K562 (cell line): Measurements from ENCODE around the gene OBSCN. TPM values are rescaled to one million over a fixed set of nuclear protein-coding genes. Genes with fewer than 3 reads are reported as not detected.
A peak's percentile ranks its signal among the peaks of the same experiment; 100 is the strongest.

Experiments used
- ATAC-seq: fragments of 200-7000 bp; cut with Tn5 transposase; 3 replicates; pipeline ENCODE4 v1.9.1; 2020; ENCODE audit warnings: moderate library complexity
- BruUV-seq: library from RNA; stranded (reverse); fragments of 400-500 nt; replicated peaks from 2 replicates; lab custom pipeline; 2021; lab: Mats Ljungman, UMichigan
- CTCF ChIA-PET: fragments of 300-600 bp; formaldehyde crosslinking; extraction: SDS; loops from one replicate; lab custom pipeline; 2021; ENCODE audit warnings: low intra/inter-chr PET ratio; lab: Yijun Ruan, JAX
- POLR2A ChIA-PET: fragments of 300-600, 350-650 bp; sonication (Branson Sonifier 250); formaldehyde crosslinking; extraction: SDS; loops from one replicate; lab custom pipeline; 2021; ENCODE audit warnings: antibody characterized with exemption, inconsistent platforms; lab: Yijun Ruan, JAX
- DNase-seq, 4 experiments: peaks; one replicate each; pipeline versions ENCODE4 v3.0.0 to v3.0.0-alpha.2; 2011 to 2018; ENCODE audit warnings: low spot score in 3 of 4, mixed read lengths in 3 of 4; ENCODE audit errors: extremely low read depth in 1 of 4
- FAIRE-seq: peaks from 2 replicates; lab custom pipeline; 2011; peaks lifted over from hg19 to GRCh38; lab: Jason Lieb, UNC
- H2AFZ ChIP-seq: 2 replicates; pipeline ENCODE4 v1.6.0; 2011; ENCODE audit warnings: low read depth, low read length, control low read depth, inconsistent platforms
- H3K27ac ChIP-seq: fragments of 200-600 bp; 3 replicates; pipeline ENCODE4 v1.8.0; 2011; ENCODE audit warnings: low read depth, mild to moderate bottlenecking, control low read depth, inconsistent platforms, low read length, moderate library complexity, mixed read lengths; ENCODE audit errors: extremely low read depth
- H3K27me3 ChIP-seq, 2 experiments: fragments of 300-600 bp in 1 of 2; 2 replicates in 1 of 2; 3 replicates in 1 of 2; pipeline versions ENCODE4 v1.6.0 to v1.8.0; 2011; ENCODE audit warnings: inconsistent platforms in 2 of 2, low read length in 2 of 2, mild to moderate bottlenecking in 1 of 2, mixed read lengths in 1 of 2, moderate library complexity in 1 of 2; ENCODE audit not compliant: control insufficient read depth in 2 of 2, insufficient read depth in 2 of 2
- H3K36me3 ChIP-seq: fragments of 300-600 bp; 3 replicates; pipeline ENCODE4 v1.8.0; 2011; ENCODE audit warnings: mild to moderate bottlenecking, low read length, inconsistent platforms; ENCODE audit not compliant: control insufficient read depth, insufficient read depth
- H3K4me1 ChIP-seq, 2 experiments: fragments of 200-600 bp in 1 of 2; replicated peaks in 1 of 2; 2 replicates in 1 of 2; 3 replicates in 1 of 2; pipeline versions ENCODE4 v1.5.1 to v1.8.0; 2011; ENCODE audit warnings: inconsistent platforms in 2 of 2, low read length in 2 of 2, mild to moderate bottlenecking in 1 of 2, mixed read lengths in 1 of 2, moderate library complexity in 1 of 2; ENCODE audit not compliant: control insufficient read depth in 2 of 2, insufficient read depth in 2 of 2
- H3K4me2 ChIP-seq: 2 replicates; pipeline ENCODE4 v1.6.1; 2011; ENCODE audit warnings: low read length, control low read depth, inconsistent platforms, mixed read lengths; ENCODE audit not compliant: insufficient read depth
- H3K4me3 ChIP-seq: fragments of 200-600 bp; sonication (generic), shearing (Covaris generic); 2 replicates; pipeline ENCODE4 v1.5.1; 2016; ENCODE audit warnings: control low read depth, inconsistent platforms
- H3K79me2 ChIP-seq: fragments of 200-600 bp; 3 replicates; pipeline ENCODE4 v1.8.0; 2011; ENCODE audit warnings: low read length, inconsistent platforms; ENCODE audit not compliant: control insufficient read depth, insufficient read depth
- H3K9ac ChIP-seq, 2 experiments: 2 replicates each; pipeline versions ENCODE4 v1.6.0 to v1.6.1; 2011; ENCODE audit warnings: low read depth in 2 of 2, low read length in 2 of 2, control low read depth in 1 of 2, inconsistent platforms in 1 of 2, mild to moderate bottlenecking in 1 of 2, mixed read lengths in 1 of 2; ENCODE audit not compliant: insufficient read depth in 1 of 2
- H3K9me1 ChIP-seq: one replicate; pipeline ENCODE4 v1.6.0; 2011; ENCODE audit warnings: inconsistent platforms, mild to moderate bottlenecking, low read length, moderate library complexity; ENCODE audit not compliant: control insufficient read depth, insufficient read depth
- H3K9me3 ChIP-seq: replicated peaks from 2 replicates; pipeline ENCODE4 v1.5.1; 2011; ENCODE audit warnings: low read depth, low read length, inconsistent platforms; ENCODE audit not compliant: control insufficient read depth, insufficient read depth
- H4K20me1 ChIP-seq: replicated peaks from 2 replicates; pipeline ENCODE4 v1.6.1; 2011; ENCODE audit warnings: low read length, inconsistent platforms, mixed read lengths; ENCODE audit not compliant: control insufficient read depth, insufficient read depth
- CREB1 ChIP-seq, 2 experiments: sonication (generic) in 1 of 2; formaldehyde crosslinking in 1 of 2; IDR thresholded peaks; 2 replicates each; pipeline versions ENCODE4 v1.6.1 to v1.8.0; 2012 to 2022; ENCODE audit warnings: inconsistent platforms in 1 of 2, mild to moderate bottlenecking in 1 of 2, missing genetic modification reagents in 1 of 2, moderate library complexity in 1 of 2
- ERF ChIP-seq: fragments of 450-650 bp; formaldehyde crosslinking; IDR thresholded peaks from 2 replicates; pipeline ENCODE4 v1.4.0; 2020; ENCODE audit warnings: mild to moderate bottlenecking, mixed read lengths
- MAZ ChIP-seq, 2 experiments: fragments of 450-650 bp in 1 of 2; sonication (generic) in 1 of 2; formaldehyde crosslinking; IDR thresholded peaks in 1 of 2; conservative IDR thresholded peaks in 1 of 2; 2 replicates each; pipeline versions ENCODE4 v1.4.0 to v1.5.0; 2020; ENCODE audit warnings: mild to moderate bottlenecking in 1 of 2, missing genetic modification reagents in 1 of 2
- NFE2 ChIP-seq: IDR thresholded peaks from 2 replicates; pipeline ENCODE4 v1.6.1; 2014; ENCODE audit warnings: antibody characterized with exemption, low read depth
- RAD21 ChIP-seq, 2 experiments: fragments of 250-450 bp in 1 of 2; fragments of 450-650 bp in 1 of 2; sonication (Bioruptor Pico) in 1 of 2; formaldehyde crosslinking in 1 of 2; IDR thresholded peaks in 1 of 2; conservative IDR thresholded peaks in 1 of 2; 2 replicates each; pipeline versions ENCODE4 v1.4.0 to v1.8.0; 2020 to 2022; ENCODE audit warnings: mild to moderate bottlenecking in 2 of 2, moderate library complexity in 1 of 2
- RBFOX2 ChIP-seq: fragments of 200-400 bp; formaldehyde crosslinking; IDR thresholded peaks from 2 replicates; pipeline ENCODE4 v1.6.1; 2017; ENCODE audit warnings: low read depth, mild to moderate bottlenecking, low read length, moderate library complexity
- SAFB2 ChIP-seq: fragments of 200-400 bp; formaldehyde crosslinking; IDR thresholded peaks from 2 replicates; pipeline ENCODE4 v1.6.1; 2018; ENCODE audit warnings: borderline replicate concordance, low read length, low read depth, moderate library complexity; ENCODE audit not compliant: severe bottlenecking
- ZFP1 ChIP-seq: fragments of 450-650 bp; formaldehyde crosslinking; IDR thresholded peaks from 2 replicates; pipeline ENCODE4 v1.4.0; 2020; ENCODE audit warnings: mild to moderate bottlenecking, mixed read lengths
- ZNF384 ChIP-seq: IDR thresholded peaks from 2 replicates; pipeline ENCODE4 v1.6.1; 2012; ENCODE audit warnings: low read depth, low read length, improper control_type of control experiment
- WGBS: fragments of 100-300 bp; shearing (Covaris generic); methylation state at CpG from one replicate; pipeline ENCODE4 v1.1.6; 2016; ENCODE audit warnings: low coverage, mixed read lengths; ENCODE audit not compliant: insufficient coverage; ENCODE audit errors: missing lambda C conversion rate; 5-methylcytosine and 5-hydroxymethylcytosine counted together
- in situ Hi-C: fragments of 300-500 bp; cut with MboI; formaldehyde crosslinking; loops from 4 replicates; pipeline ENCODE4 v1.15.0; 2018; ENCODE audit warnings: inconsistent platforms, mixed read lengths
- intact Hi-C: fragments of 100-400 bp; cut with micrococcal nuclease; formaldehyde crosslinking; loops from 2 replicates; pipeline ENCODE4 v1.14.2; 2022
- polyA plus RNA-seq, 8 experiments: library from polyadenylated mRNA; depleted of rRNA in 4 of 8; stranded (reverse) in 5 of 8; unstranded in 3 of 8; fragments of >200 nt; fragmentation: Nextera tagmentation in 2 of 8; fragmentation: Illumina TruSeq in 1 of 8; extraction: Ambion mirVana in 2 of 8; extraction: Trizol in 1 of 8; gene quantifications; 2 replicates each; pipeline versions ENCODE4 v1.2.1 to v1.2.3, GENCODE V29; 2011 to 2014; ENCODE audit warnings: inconsistent platforms in 1 of 8, missing spikeins in 1 of 8
- total RNA-seq, 7 experiments: library from RNA; depleted of rRNA in 6 of 7; stranded (reverse); fragments of >200 nt in 6 of 7; fragmentation: Illumina TruSeq in 2 of 7; extraction: Trizol in 2 of 7; gene quantifications; 2 replicates each; pipeline versions ENCODE4 v1.2.1 to v1.2.3, GENCODE V29; 2011 to 2021; ENCODE audit warnings: low replicate concordance in 1 of 7
- TF ChIP-seq, protein P1 (sequence below), 2 experiments: fragments of 450-650 bp; formaldehyde crosslinking in 1 of 2; IDR thresholded peaks; 2 replicates each; pipeline versions ENCODE4 v1.4.0 to v1.6.1; 2014 to 2020; ENCODE audit warnings: mild to moderate bottlenecking in 2 of 2, borderline replicate concordance in 1 of 2, low read depth in 1 of 2

OBSCN gene
- total and polyA plus RNA-seq, 9 of the 15 experiments (the other 6 are each of a cell fraction or from before 2014, with no cell fraction given), result 0.18 to 19.7 (median 3.6) TPM

GRCh38 chr1:228267962-228268880 is 60.4 kb downstream of the OBSCN start:
- Histone ChIP-seq H3K9me3 (no peaks in the 10 kb centered on the region), H3K4me1 (peaks cover 4 to 33% of the 10 kb centered on the region in 2 experiments; a peak in 4 of 5 replicates), H3K27ac (no peak overlapping the region), H3K4me2 (no peak overlapping the region), H3K27me3 (no peaks in the 10 kb centered on the region), H3K4me3 (no peak overlapping the region), H2AFZ (peak overlapping the region; percentile 26; the same call in 1 of the 2 replicates), H3K36me3 (no peaks in the 10 kb centered on the region), H3K79me2 (no peaks in the 10 kb centered on the region), H3K9me1 (no peaks in the 10 kb centered on the region), H3K9ac (peak overlapping the region in 1 of 2 experiments; percentile 63; a peak in 2 of 4 replicates), H4K20me1 (no peaks in the 10 kb centered on the region)
- ChIA-PET CTCF (interaction anchor here (0.5 to 1.3 kb wide), 3 partner anchors 190 to 248 kb away, joined by 3 to 4 read pairs (median 4); no protein-coding TSS in a partner anchor), POLR2A (interaction anchor here (0.5 to 0.9 kb wide), 4 partner anchors 8 to 160 kb away, joined by 3 to 4 read pairs (median 3); no protein-coding TSS in a partner anchor)
- intact Hi-C loops, result loop anchor here (5.0 kb wide), 2 partner anchors 136 to 189 kb away; a partner anchor contains a TSS
- ATAC-seq, result peak; percentile 79
- DNase-seq, result peak in 2 of 4 experiments; percentile 52 to 54
- BruUV-seq, result no TSS peak
- 49% methylated on average over 22 of the region's 22 CpGs for WGBS
- in situ Hi-C loops, result no loop called here
- no peak for FAIRE-seq
- TF ChIP-seq RBFOX2 (peak; percentile 44; the same call in 1 of the 2 replicates), ERF (CRISPR knock-in tag) (no peak), SAFB2 (no peak), ZFP1 (CRISPR knock-in tag) (no peak), ZNF384 (no peak), RAD21 (CRISPR knock-in tag; conservative IDR thresholded peaks at IDR 0.05 in 1 of 2, IDR thresholded peaks at IDR 0.05 in 1 of 2) (peak in 1 of 2 experiments; percentile 48; a peak in 2 of 4 replicates), NFE2 (0 out of 2 replicates have a peak, but pooled peaks have one; percentile 4), CREB1 (IDR thresholded peaks at IDR 0.05) (no peak), CREB1 (CRISPR knock-in tag; IDR thresholded peaks at IDR 0.05) (no peak; the same call in 1 of the 2 replicates), MAZ (CRISPR knock-in tag; conservative IDR thresholded peaks at IDR 0.05 in 1 of 2, IDR thresholded peaks at IDR 0.05 in 1 of 2) (no peak)
- TF ChIP-seq, protein P1, sequence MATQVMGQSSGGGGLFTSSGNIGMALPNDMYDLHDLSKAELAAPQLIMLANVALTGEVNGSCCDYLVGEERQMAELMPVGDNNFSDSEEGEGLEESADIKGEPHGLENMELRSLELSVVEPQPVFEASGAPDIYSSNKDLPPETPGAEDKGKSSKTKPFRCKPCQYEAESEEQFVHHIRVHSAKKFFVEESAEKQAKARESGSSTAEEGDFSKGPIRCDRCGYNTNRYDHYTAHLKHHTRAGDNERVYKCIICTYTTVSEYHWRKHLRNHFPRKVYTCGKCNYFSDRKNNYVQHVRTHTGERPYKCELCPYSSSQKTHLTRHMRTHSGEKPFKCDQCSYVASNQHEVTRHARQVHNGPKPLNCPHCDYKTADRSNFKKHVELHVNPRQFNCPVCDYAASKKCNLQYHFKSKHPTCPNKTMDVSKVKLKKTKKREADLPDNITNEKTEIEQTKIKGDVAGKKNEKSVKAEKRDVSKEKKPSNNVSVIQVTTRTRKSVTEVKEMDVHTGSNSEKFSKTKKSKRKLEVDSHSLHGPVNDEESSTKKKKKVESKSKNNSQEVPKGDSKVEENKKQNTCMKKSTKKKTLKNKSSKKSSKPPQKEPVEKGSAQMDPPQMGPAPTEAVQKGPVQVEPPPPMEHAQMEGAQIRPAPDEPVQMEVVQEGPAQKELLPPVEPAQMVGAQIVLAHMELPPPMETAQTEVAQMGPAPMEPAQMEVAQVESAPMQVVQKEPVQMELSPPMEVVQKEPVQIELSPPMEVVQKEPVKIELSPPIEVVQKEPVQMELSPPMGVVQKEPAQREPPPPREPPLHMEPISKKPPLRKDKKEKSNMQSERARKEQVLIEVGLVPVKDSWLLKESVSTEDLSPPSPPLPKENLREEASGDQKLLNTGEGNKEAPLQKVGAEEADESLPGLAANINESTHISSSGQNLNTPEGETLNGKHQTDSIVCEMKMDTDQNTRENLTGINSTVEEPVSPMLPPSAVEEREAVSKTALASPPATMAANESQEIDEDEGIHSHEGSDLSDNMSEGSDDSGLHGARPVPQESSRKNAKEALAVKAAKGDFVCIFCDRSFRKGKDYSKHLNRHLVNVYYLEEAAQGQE (IDR thresholded peaks at IDR 0.05; ENCODE audit: borderline replicate concordance), result peak; percentile 25
- TF ChIP-seq, protein P1 (CRISPR knock-in tag; IDR thresholded peaks at IDR 0.05; ENCODE audit: low read depth), result no peak
